HUES6 (cell line): Measurements from ENCODE around the gene TSHZ3.

Experiments used
- H3K27ac ChIP-seq: 2 replicates; pipeline ENCODE4 v1.7.0; 2013; ENCODE audit warnings: low read depth, mild to moderate bottlenecking, low read length, inconsistent platforms
- H3K27me3 ChIP-seq: 2 replicates; pipeline ENCODE4 v1.6.1; 2013; ENCODE audit warnings: low read length; ENCODE audit not compliant: control insufficient read depth, insufficient read depth
- H3K36me3 ChIP-seq: 2 replicates; pipeline ENCODE4 v1.6.1; 2013; ENCODE audit warnings: low read length; ENCODE audit not compliant: control insufficient read depth, insufficient read depth
- H3K4me1 ChIP-seq: 2 replicates; pipeline ENCODE4 v1.6.1; 2013; ENCODE audit warnings: low read length; ENCODE audit not compliant: control insufficient read depth, insufficient read depth
- H3K4me3 ChIP-seq: 2 replicates; pipeline ENCODE4 v1.5.1; 2013; ENCODE audit warnings: low read depth, low read length
- H3K9ac ChIP-seq: one replicate; pipeline ENCODE4 v1.6.1; 2013; ENCODE audit warnings: mild to moderate bottlenecking, low read length
- H3K9me3 ChIP-seq: 2 replicates; pipeline ENCODE4 v1.6.1; 2013; ENCODE audit warnings: low read depth, low read length; ENCODE audit not compliant: control insufficient read depth, insufficient read depth

The TSHZ3 gene

GRCh38 chr19:31249217-31249616 lies 100.0 kb downstream of the TSHZ3 start:
- Histone ChIP-seq H3K9ac (no peak overlapping the region), H3K36me3 (no peaks in the 10 kb centered on the region), H3K9me3 (no peaks in the 10 kb centered on the region), H3K4me1 (0 out of 2 replicates have a peak, but pooled peaks cover 3% of the 10 kb centered on the region), H3K27ac (no peak overlapping the region), H3K4me3 (no peak overlapping the region), H3K27me3 (no peaks in the 10 kb centered on the region)

DNA sequence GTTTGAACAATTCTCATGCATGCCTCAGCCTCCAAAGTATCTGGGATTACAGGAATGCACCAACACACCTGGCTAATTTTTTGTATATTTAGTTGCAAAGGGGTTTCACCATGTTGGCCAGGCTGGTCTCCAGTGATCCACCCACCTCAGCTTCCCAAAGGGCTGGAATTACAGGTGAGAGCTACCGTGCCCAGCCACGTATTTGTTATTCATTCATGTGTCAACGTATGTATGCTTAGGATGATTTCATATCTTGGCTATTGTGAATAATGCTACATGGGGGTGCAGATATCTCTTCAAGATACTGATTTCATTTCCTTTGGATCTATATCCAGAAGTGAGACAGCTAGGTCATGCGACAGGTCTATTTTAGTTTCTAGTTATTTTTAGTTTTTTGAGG lies 113.4 kb downstream of the TSHZ3 start:
- H3K27me3 ChIP-seq = no peaks in the 10 kb centered on the region
- H3K36me3 ChIP-seq = no peaks in the 10 kb centered on the region
- no peak overlapping the region for H3K9ac ChIP-seq
- H3K4me1 ChIP-seq = no peaks in the 10 kb centered on the region
- H3K4me3 ChIP-seq = no peak overlapping the region
- H3K27ac ChIP-seq = no peak overlapping the region
- no peaks in the 10 kb centered on the region for H3K9me3 ChIP-seq

- Histone ChIP-seq H3K9me3 (no peaks in the 10 kb centered on the region), H3K27me3 (no peaks in the 10 kb centered on the region), H3K4me1 (no peaks in the 10 kb centered on the region), H3K27ac (no peak overlapping the region), H3K4me3 (no peak overlapping the region), H3K36me3 (no peaks in the 10 kb centered on the region), H3K9ac (no peak overlapping the region)
Measured at GRCh38 chr19:31233295-31233800, 115.9 kb downstream of the TSHZ3 start.

GRCh38 chr19:31232871-31233270 lies 116.4 kb downstream of the TSHZ3 start:
- H3K4me1 ChIP-seq = no peaks in the 10 kb centered on the region
- no peak overlapping the region for H3K9ac ChIP-seq
- H3K27ac ChIP-seq = no peak overlapping the region
- H3K36me3 ChIP-seq = no peaks in the 10 kb centered on the region
- H3K27me3 ChIP-seq = no peaks in the 10 kb centered on the region
- no peaks in the 10 kb centered on the region for H3K9me3 ChIP-seq
- no peak overlapping the region for H3K4me3 ChIP-seq

DNA sequence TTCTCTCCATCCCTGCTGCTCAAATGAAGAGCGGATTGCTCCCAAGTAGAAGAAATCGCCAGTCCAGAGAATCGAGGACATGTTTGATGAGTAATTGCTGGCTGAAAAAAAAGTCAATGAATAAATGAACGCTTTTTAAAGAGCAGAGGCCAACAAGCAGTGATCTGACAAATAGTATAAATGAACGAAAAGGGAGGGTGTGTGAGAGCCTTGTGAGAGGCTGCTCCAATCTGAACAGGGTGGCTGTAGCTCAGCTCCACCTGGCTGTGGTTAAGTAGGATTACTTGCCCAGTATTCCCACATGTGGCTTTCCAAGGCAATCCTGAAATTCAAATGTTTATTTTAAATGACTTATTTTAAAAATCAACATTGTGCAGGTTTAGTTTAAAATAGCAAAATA lies 117.1 kb downstream of the TSHZ3 start:
- H3K9me3 ChIP-seq = no peaks in the 10 kb centered on the region
- no peaks in the 10 kb centered on the region for H3K27me3 ChIP-seq
- no peak overlapping the region for H3K4me3 ChIP-seq
- no peaks in the 10 kb centered on the region for H3K36me3 ChIP-seq
- H3K9ac ChIP-seq = no peak overlapping the region
- H3K4me1 ChIP-seq = no peaks in the 10 kb centered on the region
- no peak overlapping the region for H3K27ac ChIP-seq

DNA sequence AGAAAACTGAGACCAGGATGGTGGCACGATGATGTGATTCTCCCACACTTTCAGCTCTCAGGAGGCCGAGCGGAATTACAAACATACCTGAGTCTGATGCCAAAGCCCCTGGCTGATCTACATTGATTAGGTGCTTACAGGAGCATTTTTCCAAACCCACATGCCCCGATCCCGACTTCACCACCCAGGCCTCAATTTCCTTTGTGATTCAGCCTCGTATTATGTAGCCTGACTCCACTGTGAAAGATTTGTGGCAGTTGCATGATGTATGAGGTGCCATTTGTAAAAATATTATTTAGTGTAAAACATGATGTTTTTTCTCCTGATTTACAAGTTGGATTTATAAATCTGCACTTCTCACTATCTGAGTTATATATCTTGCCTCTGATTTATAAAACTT lies 118.0 kb downstream of the TSHZ3 start:
- Histone ChIP-seq H3K9ac (no peak overlapping the region), H3K27ac (no peak overlapping the region), H3K4me3 (no peak overlapping the region), H3K27me3 (no peaks in the 10 kb centered on the region), H3K9me3 (no peaks in the 10 kb centered on the region), H3K36me3 (no peaks in the 10 kb centered on the region), H3K4me1 (no peaks in the 10 kb centered on the region)

DNA sequence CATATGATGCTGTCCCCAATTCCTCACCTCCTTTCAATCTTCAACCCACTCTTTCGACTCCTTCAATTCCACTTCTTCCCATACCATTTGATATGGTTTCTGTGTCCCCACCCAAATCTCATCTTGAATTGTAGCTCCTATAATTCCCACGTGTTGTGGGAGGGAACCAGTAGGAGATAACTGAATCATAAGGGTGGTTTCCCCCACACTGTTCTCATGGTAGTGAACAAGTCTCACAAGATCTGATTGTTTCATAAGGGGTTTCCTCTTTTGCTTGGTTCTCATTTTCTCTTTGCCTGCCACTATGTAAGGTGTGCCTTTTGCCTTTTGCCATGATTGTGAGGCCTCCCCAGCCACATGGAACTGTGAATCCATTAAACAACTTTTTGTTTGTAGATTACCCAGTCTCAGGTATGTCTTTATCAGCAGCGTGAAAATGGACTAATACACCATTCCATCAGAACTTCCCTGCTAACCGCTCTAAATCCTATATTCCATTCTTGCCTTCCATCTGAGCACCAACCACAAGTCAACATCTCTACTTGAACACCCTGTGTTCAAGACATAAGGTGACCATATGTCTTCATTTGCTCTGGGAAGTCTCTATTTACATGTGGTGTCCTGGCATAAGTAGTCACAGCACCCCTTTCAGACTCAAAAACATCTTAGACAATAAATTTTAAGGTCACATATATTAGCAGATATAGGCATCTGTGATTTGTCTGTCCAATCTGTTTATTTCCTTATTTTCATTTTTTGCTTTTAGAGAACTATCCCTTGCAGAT lies 122.9 kb downstream of the TSHZ3 start:
- H3K9ac ChIP-seq = no peak overlapping the region
- no peaks in the 10 kb centered on the region for H3K36me3 ChIP-seq
- no peak overlapping the region for H3K27ac ChIP-seq
- H3K4me1 ChIP-seq = no peaks in the 10 kb centered on the region
- no peaks in the 10 kb centered on the region for H3K9me3 ChIP-seq
- H3K27me3 ChIP-seq = no peaks in the 10 kb centered on the region
- H3K4me3 ChIP-seq = no peak overlapping the region
